Measurements from ENCODE around the gene FBXO47. TPM values are rescaled to one million over a fixed set of nuclear protein-coding genes. Genes with fewer than 3 reads are reported as not detected.

The FBXO47 gene
- total RNA-seq, 6 donors from 2014 or later = not detected

DNA sequence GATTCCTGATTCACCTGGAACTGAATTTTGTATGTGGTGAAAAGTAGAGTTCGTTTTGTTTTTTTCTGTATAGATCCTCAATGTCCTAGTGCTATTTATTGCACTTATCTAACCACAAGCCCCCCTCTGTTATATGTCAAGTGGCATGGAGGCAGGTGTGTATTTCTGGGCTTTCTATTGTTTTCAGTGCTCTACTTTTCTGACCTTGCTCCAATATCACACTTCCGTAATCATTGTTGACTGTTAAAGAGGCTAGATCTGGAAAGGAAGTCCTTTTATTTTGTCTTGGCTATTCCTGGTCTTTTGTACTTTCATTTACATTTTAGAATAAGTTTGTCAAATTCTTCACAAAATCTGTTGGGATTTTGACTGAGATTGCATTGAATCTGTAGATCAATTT, 26.8 kb upstream of the FBXO47 start:
- no peaks in the 10 kb centered on the region for H3K4me1 ChIP-seq
- no peak overlapping the region for H3K27ac ChIP-seq
- TF ChIP-seq EP300 (IDR thresholded peaks at IDR 0.05) = no peak
- no peak for TF ChIP-seq POLR2A (IDR thresholded peaks at IDR 0.05)
- TF ChIP-seq POLR2AphosphoS5 (IDR thresholded peaks at IDR 0.05) = no peak
- TF ChIP-seq, protein P1, sequence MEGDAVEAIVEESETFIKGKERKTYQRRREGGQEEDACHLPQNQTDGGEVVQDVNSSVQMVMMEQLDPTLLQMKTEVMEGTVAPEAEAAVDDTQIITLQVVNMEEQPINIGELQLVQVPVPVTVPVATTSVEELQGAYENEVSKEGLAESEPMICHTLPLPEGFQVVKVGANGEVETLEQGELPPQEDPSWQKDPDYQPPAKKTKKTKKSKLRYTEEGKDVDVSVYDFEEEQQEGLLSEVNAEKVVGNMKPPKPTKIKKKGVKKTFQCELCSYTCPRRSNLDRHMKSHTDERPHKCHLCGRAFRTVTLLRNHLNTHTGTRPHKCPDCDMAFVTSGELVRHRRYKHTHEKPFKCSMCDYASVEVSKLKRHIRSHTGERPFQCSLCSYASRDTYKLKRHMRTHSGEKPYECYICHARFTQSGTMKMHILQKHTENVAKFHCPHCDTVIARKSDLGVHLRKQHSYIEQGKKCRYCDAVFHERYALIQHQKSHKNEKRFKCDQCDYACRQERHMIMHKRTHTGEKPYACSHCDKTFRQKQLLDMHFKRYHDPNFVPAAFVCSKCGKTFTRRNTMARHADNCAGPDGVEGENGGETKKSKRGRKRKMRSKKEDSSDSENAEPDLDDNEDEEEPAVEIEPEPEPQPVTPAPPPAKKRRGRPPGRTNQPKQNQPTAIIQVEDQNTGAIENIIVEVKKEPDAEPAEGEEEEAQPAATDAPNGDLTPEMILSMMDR (IDR thresholded peaks at IDR 0.05) = no peak
- WGBS, 2 donors = 21 to 47% methylated on average over 2 of the region's 2 CpGs
- H3K9me3 ChIP-seq = peaks cover 3 to 17% (median 12%) of the 10 kb centered on the region in 4 donors
- no peak overlapping the region for H3K4me3 ChIP-seq
- H3K36me3 ChIP-seq = no peaks in the 10 kb centered on the region
- H3K27me3 ChIP-seq = no peaks in the 10 kb centered on the region
- DNase-seq (no peak), ATAC-seq (ENCODE audit: low FRiP score in 2 of 2) (no peak)

DNA sequence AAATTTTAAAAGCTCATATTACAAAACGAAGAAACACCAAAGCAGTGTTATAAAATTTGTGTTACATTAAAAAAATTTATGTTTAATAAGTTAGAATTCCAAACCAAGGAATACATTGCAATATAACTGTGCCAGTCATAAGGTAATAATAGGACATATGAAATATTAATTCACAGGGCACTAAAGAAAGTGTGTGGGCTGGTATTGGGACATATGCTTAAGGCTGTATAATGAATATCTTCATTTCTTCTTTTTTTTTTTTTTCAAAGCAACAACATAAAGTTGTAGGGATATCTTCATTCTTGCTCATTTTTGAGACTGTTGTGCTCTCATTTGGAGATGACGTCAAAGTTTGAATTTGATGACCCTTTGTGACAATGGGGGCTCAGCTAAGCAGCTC, 17.5 kb upstream of the FBXO47 start:
- Histone ChIP-seq H3K27ac (no peak overlapping the region), H3K4me3 (no peak overlapping the region), H3K36me3 (no peaks in the 10 kb centered on the region), H3K27me3 (no peaks in the 10 kb centered on the region), H3K4me1 (peaks cover 3 to 18% (median 5%) of the 10 kb centered on the region in 4 donors), H3K9me3 (no peaks in the 10 kb centered on the region)
- ATAC-seq (ENCODE audit: low FRiP score in 2 of 2) = no peak
- no peak for DNase-seq
- TF ChIP-seq POLR2A (IDR thresholded peaks at IDR 0.05) = no peak
- TF ChIP-seq POLR2AphosphoS5 (IDR thresholded peaks at IDR 0.05) = no peak
- TF ChIP-seq EP300 (IDR thresholded peaks at IDR 0.05) = no peak
- TF ChIP-seq, protein P1 (IDR thresholded peaks at IDR 0.05) = no peak
- 81 to 89% methylated on average over 2 of the region's 2 CpGs for WGBS, 2 donors

DNA sequence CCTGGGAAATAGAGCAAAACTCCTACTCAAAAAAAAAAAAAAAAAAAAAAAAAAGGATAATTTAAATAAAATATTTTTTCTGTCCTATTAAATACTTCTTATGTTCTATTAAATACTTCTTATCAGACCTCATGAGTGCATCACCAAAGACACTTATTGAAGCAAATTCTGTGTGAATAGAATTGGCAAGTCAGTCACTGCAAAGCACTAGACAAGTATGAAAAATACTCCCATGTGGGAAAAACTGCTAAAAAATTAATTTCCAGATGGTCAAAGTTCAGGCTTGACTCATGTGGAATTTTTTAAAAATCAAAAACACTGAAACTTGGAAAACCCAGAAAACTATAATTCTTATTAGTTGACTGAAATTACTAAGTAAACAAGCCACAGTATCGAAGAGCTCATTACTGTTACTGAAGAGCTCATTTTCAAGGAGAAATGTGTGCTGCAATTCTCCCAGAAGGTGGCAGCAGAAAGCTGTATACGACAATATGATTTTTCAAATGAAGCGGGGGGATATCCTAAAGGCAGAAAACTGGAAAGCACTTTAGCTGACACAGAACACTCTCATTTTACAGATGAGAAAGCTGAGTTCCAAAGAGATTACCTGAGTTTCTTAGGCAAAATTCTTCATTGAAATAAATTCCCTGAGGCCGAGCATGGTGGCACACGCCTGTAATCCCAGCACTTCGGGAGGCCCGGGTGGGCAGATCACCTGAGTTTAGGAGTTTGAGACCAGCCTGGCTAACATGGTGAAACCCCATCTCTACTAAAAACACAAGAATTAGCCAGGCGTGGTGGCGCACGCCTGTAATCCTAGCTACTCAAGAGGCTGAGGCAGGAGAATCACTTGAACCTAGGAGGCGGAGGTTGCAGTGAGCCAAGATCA, 15.9 kb upstream of the FBXO47 start:
- Histone ChIP-seq H3K27me3 (no peaks in the 10 kb centered on the region), H3K4me3 (no peak overlapping the region), H3K36me3 (no peaks in the 10 kb centered on the region), H3K4me1 (peaks cover 3 to 18% (median 5%) of the 10 kb centered on the region in 4 donors), H3K9me3 (no peaks in the 10 kb centered on the region), H3K27ac (peak overlapping the region in 1 of 4 donors; percentile 50)
- TF ChIP-seq POLR2AphosphoS5 (IDR thresholded peaks at IDR 0.05) (no peak), EP300 (IDR thresholded peaks at IDR 0.05) (no peak), POLR2A (IDR thresholded peaks at IDR 0.05) (no peak)
- TF ChIP-seq, protein P1 (IDR thresholded peaks at IDR 0.05) = peak; percentile 64 to 87 (median 71)
- ATAC-seq (ENCODE audit: low FRiP score in 2 of 2) = peak in 1 of 2 donors; percentile 86
- DNase-seq = peak in 1 of 2 donors; percentile 28
- WGBS, 2 donors = 56 to 60% methylated on average over 11 of the region's 11 CpGs

DNA sequence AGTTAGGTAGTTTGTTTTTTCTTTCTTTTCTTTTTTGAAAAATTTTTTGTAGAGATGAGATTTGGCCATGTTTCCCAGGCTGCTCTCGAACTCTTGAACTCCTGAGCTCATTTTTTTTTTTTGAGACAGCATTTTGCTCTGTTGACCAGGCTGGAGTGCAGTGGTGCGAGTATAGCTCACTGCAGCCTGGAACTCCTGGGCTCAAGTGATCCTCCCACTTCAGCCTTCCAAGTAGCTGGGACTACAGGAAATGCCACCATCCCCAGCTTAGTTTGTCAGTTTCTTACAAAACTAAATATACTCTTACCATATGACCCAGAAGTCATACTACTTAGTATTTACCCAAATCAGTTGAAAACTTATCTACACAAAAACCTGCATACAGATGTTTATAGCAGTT, 14.4 kb upstream of the FBXO47 start:
- DNase-seq = no peak
- Histone ChIP-seq H3K4me1 (peaks cover 3 to 18% (median 5%) of the 10 kb centered on the region in 4 donors), H3K36me3 (no peaks in the 10 kb centered on the region), H3K9me3 (no peaks in the 10 kb centered on the region), H3K4me3 (no peak overlapping the region), H3K27me3 (no peaks in the 10 kb centered on the region), H3K27ac (peak overlapping the region in 3 of 4 donors; percentile 15 to 50 (median 42))
- TF ChIP-seq POLR2AphosphoS5 (IDR thresholded peaks at IDR 0.05) = no peak
- no peak for TF ChIP-seq EP300 (IDR thresholded peaks at IDR 0.05)
- TF ChIP-seq, protein P1 (IDR thresholded peaks at IDR 0.05) = no peak
- TF ChIP-seq POLR2A (IDR thresholded peaks at IDR 0.05) = no peak
- no peak for ATAC-seq (ENCODE audit: low FRiP score in 2 of 2)
- 17 to 41% methylated on average over 2 of the region's 2 CpGs for WGBS, 2 donors

Measured in upper lobe of left lung (tissue), 6 donors.